SK-N-SH (cell line): Measurements from ENCODE around the gene REG1A.

Source experiments
- ELF1 ChIP-seq: IDR thresholded peaks from 2 replicates; pipeline ENCODE4 v1.4.0; 2012
- EP300 ChIP-seq, 2 experiments: IDR thresholded peaks; 2 replicates each; pipeline versions ENCODE4 v1.4.0 to v1.6.1; 2012; ENCODE audit warnings: borderline replicate concordance in 1 of 2, low read depth in 1 of 2, low read length in 1 of 2
- EZH2phosphoT487 ChIP-seq: fragments of 200-600 bp; sonication (generic); IDR thresholded peaks from 2 replicates; pipeline ENCODE4 v1.6.1; 2017; ENCODE audit warnings: low read depth, mixed run types, mild to moderate bottlenecking, antibody characterized with exemption, moderate library complexity, borderline replicate concordance
- FOXM1 ChIP-seq: IDR thresholded peaks from 2 replicates; pipeline ENCODE4 v1.4.0; 2012; ENCODE audit warnings: low read depth, mild to moderate bottlenecking
- POLR2AphosphoS5 ChIP-seq: IDR thresholded peaks from 2 replicates; pipeline ENCODE4 v1.6.1; 2012; ENCODE audit warnings: low read depth, low read length
- RFX5 ChIP-seq: IDR thresholded peaks from 2 replicates; pipeline ENCODE4 v1.6.1; 2012; ENCODE audit warnings: mild to moderate bottlenecking, improper control_type of control experiment, low read length
- SIN3A ChIP-seq: IDR thresholded peaks from 2 replicates; pipeline ENCODE4 v1.6.1; 2012; ENCODE audit warnings: low read depth, mild to moderate bottlenecking, low read length, moderate library complexity, borderline replicate concordance
- SMC3 ChIP-seq: IDR thresholded peaks from 2 replicates; pipeline ENCODE4 v1.6.1; 2012; ENCODE audit warnings: low read depth, low read length, improper control_type of control experiment
- TEAD4 ChIP-seq: IDR thresholded peaks from 2 replicates; pipeline ENCODE4 v1.4.0; 2012; ENCODE audit warnings: mild to moderate bottlenecking, borderline replicate concordance; ENCODE audit not compliant: insufficient read depth
- YY1 ChIP-seq: IDR thresholded peaks from 2 replicates; pipeline ENCODE4 v1.4.0; 2012; ENCODE audit warnings: low read depth, mild to moderate bottlenecking
- TF ChIP-seq, protein P1 (sequence below): fragments of 200-600 bp; sonication (generic); IDR thresholded peaks from 2 replicates; pipeline ENCODE4 v1.6.1; 2017; ENCODE audit warnings: antibody characterized with exemption, mild to moderate bottlenecking, moderate library complexity
- TF ChIP-seq, protein P2 (sequence below): fragments of 150-350 bp; IDR thresholded peaks from 2 replicates; pipeline ENCODE4 v1.6.1; 2017; ENCODE audit warnings: antibody characterized with exemption, low read length, low read depth, borderline replicate concordance
- TF ChIP-seq, protein P3 (sequence below): IDR thresholded peaks from 2 replicates; pipeline ENCODE4 v1.4.0; 2012; ENCODE audit warnings: low read depth

DNA sequence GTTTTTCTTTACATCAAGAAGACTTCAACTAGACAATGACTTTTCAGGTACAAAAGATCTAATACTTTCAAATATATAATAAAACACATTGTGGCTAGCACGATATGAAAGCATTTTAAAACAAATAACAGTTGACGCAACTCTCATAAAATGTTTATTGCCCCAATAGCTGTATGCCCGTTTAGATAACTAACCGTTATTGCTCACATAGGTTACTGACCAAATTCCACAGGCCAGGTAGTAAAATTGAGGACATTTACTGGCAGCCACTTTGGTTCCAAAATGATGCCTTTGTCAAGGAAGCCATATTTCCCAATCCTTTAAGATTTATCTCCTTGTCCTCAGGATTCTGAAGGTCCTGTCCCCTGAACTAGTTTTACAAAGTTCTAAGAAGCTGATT, 29.6 kb upstream of the REG1A start:
- TF ChIP-seq, protein P1, sequence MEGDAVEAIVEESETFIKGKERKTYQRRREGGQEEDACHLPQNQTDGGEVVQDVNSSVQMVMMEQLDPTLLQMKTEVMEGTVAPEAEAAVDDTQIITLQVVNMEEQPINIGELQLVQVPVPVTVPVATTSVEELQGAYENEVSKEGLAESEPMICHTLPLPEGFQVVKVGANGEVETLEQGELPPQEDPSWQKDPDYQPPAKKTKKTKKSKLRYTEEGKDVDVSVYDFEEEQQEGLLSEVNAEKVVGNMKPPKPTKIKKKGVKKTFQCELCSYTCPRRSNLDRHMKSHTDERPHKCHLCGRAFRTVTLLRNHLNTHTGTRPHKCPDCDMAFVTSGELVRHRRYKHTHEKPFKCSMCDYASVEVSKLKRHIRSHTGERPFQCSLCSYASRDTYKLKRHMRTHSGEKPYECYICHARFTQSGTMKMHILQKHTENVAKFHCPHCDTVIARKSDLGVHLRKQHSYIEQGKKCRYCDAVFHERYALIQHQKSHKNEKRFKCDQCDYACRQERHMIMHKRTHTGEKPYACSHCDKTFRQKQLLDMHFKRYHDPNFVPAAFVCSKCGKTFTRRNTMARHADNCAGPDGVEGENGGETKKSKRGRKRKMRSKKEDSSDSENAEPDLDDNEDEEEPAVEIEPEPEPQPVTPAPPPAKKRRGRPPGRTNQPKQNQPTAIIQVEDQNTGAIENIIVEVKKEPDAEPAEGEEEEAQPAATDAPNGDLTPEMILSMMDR = no peak
- TF ChIP-seq YY1 (no peak), FOXM1 (no peak), SMC3 (no peak), POLR2AphosphoS5 (no peak), TEAD4 (no peak), RFX5 (no peak), EZH2phosphoT487 (no peak), ELF1 (no peak), EP300 (IDR thresholded peaks at IDR 0.05; ENCODE audit: borderline replicate concordance in 1 of 2, low read depth in 1 of 2, low read length in 1 of 2) (no peak), SIN3A (no peak)
- TF ChIP-seq, protein P2, sequence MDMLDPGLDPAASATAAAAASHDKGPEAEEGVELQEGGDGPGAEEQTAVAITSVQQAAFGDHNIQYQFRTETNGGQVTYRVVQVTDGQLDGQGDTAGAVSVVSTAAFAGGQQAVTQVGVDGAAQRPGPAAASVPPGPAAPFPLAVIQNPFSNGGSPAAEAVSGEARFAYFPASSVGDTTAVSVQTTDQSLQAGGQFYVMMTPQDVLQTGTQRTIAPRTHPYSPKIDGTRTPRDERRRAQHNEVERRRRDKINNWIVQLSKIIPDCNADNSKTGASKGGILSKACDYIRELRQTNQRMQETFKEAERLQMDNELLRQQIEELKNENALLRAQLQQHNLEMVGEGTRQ = no peak
- TF ChIP-seq, protein P3, sequence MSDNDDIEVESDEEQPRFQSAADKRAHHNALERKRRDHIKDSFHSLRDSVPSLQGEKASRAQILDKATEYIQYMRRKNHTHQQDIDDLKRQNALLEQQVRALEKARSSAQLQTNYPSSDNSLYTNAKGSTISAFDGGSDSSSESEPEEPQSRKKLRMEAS = no peak
